ENCODE results near the gene COG5.

GRCh38 chr7:107267138-107267537, 296.6 kb downstream of the COG5 start:
- no peak for TF ChIP-seq RBM15 (IDR thresholded peaks at IDR 0.05; ENCODE audit: insufficient read depth, low read length)
- no peak for TF ChIP-seq NONO (IDR thresholded peaks at IDR 0.05; ENCODE audit: low read depth in 2 of 2, low read length in 1 of 2)
- no peak for TF ChIP-seq POLR2AphosphoS5 (IDR thresholded peaks at IDR 0.05; ENCODE audit: control insufficient read depth, insufficient read depth, low read depth, low read length)
- no peak for TF ChIP-seq MAX (CRISPR knock-in tag; IDR thresholded peaks at IDR 0.05)
- no peak for TF ChIP-seq ZBTB11 (CRISPR knock-in tag; IDR thresholded peaks at IDR 0.05)
- no peak for TF ChIP-seq MCM7 (IDR thresholded peaks at IDR 0.05)
- TF ChIP-seq CTCF (IDR thresholded peaks at IDR 0.05 in 2 of 3, conservative IDR thresholded peaks at IDR 0.05 in 1 of 3; ENCODE audit: insufficient read depth in 2 of 3, low read depth in 1 of 3, low read length in 3 of 3) = no peak
- no peak for TF ChIP-seq CHCHD3 (CRISPR knock-in tag; IDR thresholded peaks at IDR 0.05)
- TF ChIP-seq ZNF384 (IDR thresholded peaks at IDR 0.05; ENCODE audit: low read depth, low read length) = no peak
- TF ChIP-seq MXI1 (IDR thresholded peaks at IDR 0.05; ENCODE audit: low read depth, low read length) = no peak
- no peak for TF ChIP-seq USF2 (CRISPR knock-in tag; IDR thresholded peaks at IDR 0.05)
- TF ChIP-seq TAF1 (IDR thresholded peaks at IDR 0.05; ENCODE audit: control insufficient read depth, extremely low read depth, insufficient read depth, low read length, severe bottlenecking) = no peak
- TF ChIP-seq YBX1 (IDR thresholded peaks at IDR 0.05) = no peak
